ENCODE measurements around the gene EIF4E2.
"Not testable (repeated sequence)": the region's sequence is repeated elsewhere in the genome, so short reads cannot be mapped to it uniquely, and the experiment has no call there.

EIF4E2 gene

GRCh38 chr2:232563580-232563979 lies 13.1 kb downstream of the EIF4E2 start:
- DNase-seq (ENCODE audit: low read depth in 2 of 2), result no peak

GRCh38 chr2:232567721-232568120 lies 17.2 kb downstream of the EIF4E2 start:
- DNase-seq (ENCODE audit: low read depth in 2 of 2), result no peak

- DNase-seq (ENCODE audit: low read depth in 2 of 2), result no peak
Observed at GRCh38 chr2:232568161-232568560, 17.7 kb downstream of the EIF4E2 start.

- no peak for DNase-seq (ENCODE audit: low read depth in 2 of 2)
Observed at GRCh38 chr2:232569541-232569940, 19.1 kb downstream of the EIF4E2 start.

DNA sequence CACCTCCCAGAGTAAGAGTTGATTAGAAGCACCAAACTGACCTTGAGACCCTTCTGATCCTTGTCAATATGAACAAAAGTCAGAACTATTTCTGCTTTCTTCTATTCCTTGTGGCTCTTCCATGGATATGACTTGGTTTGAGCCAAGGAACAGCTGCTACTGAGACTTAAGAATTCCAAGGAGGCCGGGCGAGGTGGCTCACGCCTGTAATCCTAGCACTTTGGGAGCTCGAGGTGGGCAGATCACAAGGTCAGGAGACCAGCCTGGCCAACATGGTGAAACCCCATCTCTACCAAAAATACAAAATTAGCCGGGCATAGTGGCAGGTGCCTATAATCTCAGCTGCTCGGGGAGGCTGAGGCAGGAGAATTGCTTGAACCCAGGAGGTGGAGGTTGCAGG lies 20.0 kb downstream of the EIF4E2 start:
- not testable (repeated sequence) for DNase-seq (ENCODE audit: low read depth in 2 of 2)

- DNase-seq (ENCODE audit: low read depth in 2 of 2), result no peak
Observed at GRCh38 chr2:232571026-232571474, 20.6 kb downstream of the EIF4E2 start.

GRCh38 chr2:232573042-232573441 lies 22.6 kb downstream of the EIF4E2 start:
- DNase-seq (ENCODE audit: low read depth in 2 of 2), result no peak

DNA sequence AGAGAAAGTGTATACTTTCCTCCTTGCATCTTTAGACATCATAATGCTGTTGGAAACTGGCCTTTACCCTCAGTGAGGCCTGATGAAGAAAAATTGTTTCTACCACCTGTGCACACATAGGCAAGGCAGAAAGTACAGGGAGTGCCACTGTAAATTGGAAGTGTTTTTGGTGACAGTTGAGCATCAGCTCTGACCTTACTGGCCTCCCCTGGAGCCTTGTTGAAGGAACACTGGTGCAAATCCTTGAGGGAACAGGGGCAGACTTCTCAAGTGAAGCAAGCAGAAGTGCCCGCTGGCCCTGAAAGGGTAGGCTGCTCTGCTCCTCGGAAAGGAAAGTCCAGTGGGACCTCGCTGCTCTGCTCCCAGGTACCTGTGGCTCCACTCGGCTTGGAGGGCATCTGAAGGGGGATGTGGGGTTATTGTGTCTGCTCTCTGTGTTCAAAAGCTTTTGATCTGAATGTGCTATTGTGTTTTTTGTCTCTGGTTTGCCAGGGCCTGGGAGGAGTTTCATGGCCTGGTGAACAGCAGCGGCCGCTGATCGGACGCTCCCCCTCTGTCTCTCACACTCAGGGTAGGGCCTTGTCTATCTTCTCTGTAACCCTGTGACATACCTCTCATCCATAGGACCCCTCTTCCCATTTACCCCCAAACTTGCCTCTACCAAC lies 23.4 kb downstream of the EIF4E2 start:
- DNase-seq (ENCODE audit: low read depth in 2 of 2), result no peak

- DNase-seq (ENCODE audit: low read depth in 2 of 2), result no peak
Observed at GRCh38 chr2:232574674-232575403, 24.4 kb downstream of the EIF4E2 start.

GRCh38 chr2:232575404-232575746 lies 24.9 kb downstream of the EIF4E2 start:
- no peak for DNase-seq (ENCODE audit: low read depth in 2 of 2)

GRCh38 chr2:232576995-232577394 lies 26.5 kb downstream of the EIF4E2 start:
- no peak for DNase-seq (ENCODE audit: low read depth in 2 of 2)

GRCh38 chr2:232577841-232578240 lies 27.4 kb downstream of the EIF4E2 start:
- DNase-seq (ENCODE audit: low read depth in 2 of 2), result no peak

- no peak for DNase-seq (ENCODE audit: low read depth in 2 of 2)
Observed at GRCh38 chr2:232578626-232579025, 28.1 kb downstream of the EIF4E2 start.

DNA sequence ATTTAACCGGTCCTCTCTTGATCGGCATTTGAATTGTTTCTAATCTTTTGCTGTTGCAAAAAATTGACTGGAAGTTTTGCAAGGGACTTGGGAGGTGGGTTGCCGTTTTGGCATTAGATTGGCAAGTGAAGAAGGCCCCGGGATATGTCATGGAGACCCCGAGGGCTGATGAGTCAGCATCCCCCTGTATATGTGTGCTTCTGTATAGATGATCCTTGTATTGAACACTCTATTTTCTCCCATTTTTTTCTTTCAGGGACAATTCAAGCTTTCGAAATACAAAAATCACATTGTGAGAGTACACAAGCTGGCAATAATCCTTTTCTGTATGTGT lies 30.1 kb downstream of the EIF4E2 start:
- no peak for DNase-seq (ENCODE audit: low read depth in 2 of 2)

GRCh38 chr2:232581725-232582124 lies 31.2 kb downstream of the EIF4E2 start:
- no peak for DNase-seq (ENCODE audit: low read depth in 2 of 2)

DNA sequence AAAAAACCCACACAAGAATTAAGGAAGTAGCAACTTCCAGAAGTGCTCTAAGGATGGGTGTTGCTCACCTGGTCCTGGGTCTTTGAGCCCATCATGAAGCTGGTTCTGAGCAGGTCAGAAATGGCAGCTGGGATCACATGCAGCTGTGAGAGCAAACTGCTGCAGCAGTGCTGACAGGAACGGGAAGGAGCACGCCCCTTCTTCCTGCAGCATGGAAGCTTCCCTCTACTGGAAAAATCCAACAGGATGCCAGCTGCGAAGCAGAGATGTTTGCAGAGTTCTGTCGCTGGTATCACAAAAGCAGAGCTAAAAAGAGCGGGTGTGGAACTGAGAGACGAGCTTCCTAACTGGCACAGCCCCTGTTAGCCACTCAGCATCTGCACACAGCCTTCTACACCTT lies 33.7 kb downstream of the EIF4E2 start:
- DNase-seq (ENCODE audit: low read depth in 2 of 2), result no peak

DNA sequence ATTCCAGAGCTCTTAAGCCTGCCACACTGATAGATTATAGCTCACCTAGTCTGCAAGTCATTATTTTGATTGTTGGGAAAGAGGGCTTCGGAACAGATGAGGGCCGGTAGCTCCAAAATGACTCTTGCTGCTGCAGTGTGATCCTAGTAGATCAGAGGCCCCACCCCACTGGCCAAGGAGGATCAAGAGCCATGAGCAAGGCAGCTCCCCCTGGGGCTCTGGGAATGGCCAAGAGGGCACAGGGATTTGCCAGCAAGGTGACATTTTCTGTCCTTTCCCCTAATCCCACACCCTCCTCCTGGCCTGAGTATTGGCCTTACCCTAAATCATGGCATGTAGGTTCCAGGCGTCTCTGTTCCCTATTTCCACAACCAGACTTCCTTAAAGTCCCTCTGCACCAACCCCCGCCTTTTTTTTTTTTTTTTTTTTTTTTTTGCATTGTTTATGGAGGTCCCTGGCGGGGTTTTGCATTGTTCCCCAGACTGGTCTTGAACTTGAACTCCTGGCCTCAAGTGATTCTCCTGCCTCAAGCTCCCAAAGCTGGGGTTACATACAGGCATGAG lies 36.5 kb downstream of the EIF4E2 start:
- no peak for DNase-seq (ENCODE audit: low read depth in 2 of 2)

GRCh38 chr2:232587512-232587911 lies 37.0 kb downstream of the EIF4E2 start:
- DNase-seq (ENCODE audit: low read depth in 2 of 2), result no peak

GRCh38 chr2:232588031-232588430 lies 37.5 kb downstream of the EIF4E2 start:
- DNase-seq (ENCODE audit: low read depth in 2 of 2), result no peak

GRCh38 chr2:232588680-232589585 lies 38.4 kb downstream of the EIF4E2 start:
- no peak for DNase-seq (ENCODE audit: low read depth in 2 of 2)

DNA sequence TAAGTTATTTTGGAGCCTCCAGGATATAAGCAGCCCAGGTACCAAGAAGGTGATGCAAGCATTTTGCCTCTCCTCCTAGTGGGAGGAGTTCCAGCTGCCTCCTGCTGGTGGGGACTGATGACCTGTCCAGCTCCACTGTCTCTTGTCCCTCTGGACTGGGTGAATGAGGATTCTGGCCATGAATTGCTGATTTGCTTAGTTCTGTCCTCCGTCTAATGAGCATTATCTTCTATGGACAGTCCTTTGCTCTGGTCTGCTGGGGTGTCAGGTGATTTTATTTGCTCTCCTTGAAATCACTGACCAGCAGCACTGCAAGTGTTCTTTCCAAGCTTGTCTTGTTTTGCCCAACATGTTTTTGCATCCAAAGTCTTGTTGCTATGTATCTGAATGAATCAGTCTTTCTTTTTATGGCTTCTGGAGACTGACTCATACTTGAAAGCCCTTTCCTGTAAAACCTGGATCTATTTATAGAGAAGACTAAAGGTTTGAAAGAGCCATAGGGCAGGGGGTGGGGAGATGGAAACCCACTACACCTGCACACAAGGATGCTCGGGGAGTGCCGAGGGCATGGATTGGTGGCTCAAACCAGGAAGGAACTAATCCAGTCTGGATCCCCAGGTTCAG lies 42.4 kb downstream of the EIF4E2 start:
- no peak for DNase-seq (ENCODE audit: low read depth in 2 of 2)

GRCh38 chr2:232593982-232594381 lies 43.5 kb downstream of the EIF4E2 start:
- DNase-seq (ENCODE audit: low read depth in 2 of 2), result no peak
